Lung microvascular endothelial cell (primary cell): ENCODE data around the gene CTSW. TPM values are rescaled to one million over a fixed set of nuclear protein-coding genes. Genes with fewer than 3 reads are reported as not detected.

Experiments
- DNase-seq, 2 donors: peaks; one replicate each; pipeline versions ENCODE4 v3.0.0 to v3.0.0-alpha.2; 2010; ENCODE audit warnings: low read depth in 2 of 2
- total RNA-seq: library from RNA; depleted of rRNA; stranded (reverse); fragments of >200 nt; gene quantifications from 2 replicates; pipeline ENCODE4 v1.2.1, GENCODE V29; 2014

CTSW gene
- total RNA-seq, 1 donor from 2014 or later: 0.20 TPM

DNA sequence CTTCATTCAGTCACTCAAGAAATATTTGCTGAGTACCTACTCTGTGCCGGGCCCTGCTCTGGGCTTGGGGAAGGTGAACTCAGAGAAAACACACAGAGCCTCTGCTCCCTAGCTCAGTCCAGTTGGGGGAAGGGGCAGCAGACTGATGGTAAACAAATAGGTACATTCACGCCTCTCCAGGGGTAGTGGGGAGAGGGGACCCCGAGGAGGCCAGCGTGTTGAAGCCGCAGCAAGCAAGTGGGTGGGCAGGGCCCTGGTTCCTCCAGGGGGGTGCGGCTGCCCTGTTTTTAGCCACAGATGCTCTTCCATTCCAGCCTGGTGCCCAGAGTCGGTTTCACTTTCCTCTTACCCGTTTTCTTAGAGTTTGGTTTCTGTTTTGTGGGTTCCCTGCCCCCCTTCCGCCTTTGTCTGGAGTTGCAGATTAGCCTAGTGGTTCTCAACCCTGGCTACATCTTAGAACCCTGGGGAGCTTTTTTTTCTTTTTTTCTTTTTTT lies 48.3 kb downstream of the CTSW start:
- no peak for DNase-seq

DNA sequence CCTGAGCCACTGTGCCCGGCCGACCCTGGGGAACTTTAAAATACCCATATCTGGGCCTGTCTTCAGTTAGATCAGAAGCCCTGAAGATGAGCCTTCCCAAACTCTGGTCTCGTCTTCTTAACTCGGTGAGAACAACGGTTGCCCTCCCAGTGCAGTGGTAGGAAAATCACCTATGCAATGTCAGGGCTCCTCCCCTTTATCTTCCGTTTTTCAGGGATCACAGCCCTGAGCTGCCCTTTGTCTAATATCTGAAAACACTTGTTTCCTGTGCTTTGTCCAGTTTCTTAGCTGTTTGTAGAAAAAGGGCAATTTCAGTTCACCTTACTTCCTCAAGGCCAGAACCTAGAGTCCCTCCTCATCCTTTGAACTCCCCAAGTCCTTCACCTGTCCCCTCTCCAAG lies 49.0 kb downstream of the CTSW start:
- DNase-seq: no peak

DNA sequence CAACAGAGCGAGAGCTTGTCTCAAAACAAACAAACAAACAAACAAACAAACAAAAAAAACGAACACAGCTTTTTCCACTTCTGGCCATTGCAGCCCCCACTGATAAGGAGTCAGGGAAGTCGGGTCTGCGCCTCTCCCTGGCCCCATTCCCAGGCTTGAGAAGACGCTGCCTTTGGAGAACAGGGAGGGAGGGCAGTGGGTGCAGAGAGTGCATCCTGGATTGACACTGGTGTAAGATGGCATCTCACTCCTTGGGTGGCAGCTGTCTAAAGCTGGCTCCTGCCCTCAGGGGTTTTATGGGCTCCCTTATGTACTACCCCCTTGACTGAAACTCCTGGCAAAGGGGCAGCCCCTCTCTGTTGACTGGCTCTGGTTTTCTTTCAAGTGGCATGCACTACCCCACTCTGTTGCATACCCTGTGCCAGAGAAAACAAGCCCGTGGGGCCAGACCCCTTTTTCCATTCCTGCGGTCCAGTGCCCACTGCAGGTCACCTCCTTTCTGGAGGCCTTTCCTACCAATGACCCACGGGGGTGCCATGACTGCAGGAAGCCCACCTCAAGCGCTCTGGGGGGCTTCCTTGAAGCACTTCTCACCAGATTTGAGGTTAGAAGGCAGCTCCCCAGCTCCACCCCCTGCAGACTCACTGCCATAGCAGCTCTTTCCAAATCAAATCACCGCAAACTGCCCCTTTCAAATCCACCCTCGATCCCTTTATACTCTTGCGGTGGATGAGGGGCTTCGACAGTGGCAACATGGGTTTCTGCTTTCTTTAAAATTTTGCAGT lies 52.3 kb downstream of the CTSW start:
- DNase-seq: no peak

DNA sequence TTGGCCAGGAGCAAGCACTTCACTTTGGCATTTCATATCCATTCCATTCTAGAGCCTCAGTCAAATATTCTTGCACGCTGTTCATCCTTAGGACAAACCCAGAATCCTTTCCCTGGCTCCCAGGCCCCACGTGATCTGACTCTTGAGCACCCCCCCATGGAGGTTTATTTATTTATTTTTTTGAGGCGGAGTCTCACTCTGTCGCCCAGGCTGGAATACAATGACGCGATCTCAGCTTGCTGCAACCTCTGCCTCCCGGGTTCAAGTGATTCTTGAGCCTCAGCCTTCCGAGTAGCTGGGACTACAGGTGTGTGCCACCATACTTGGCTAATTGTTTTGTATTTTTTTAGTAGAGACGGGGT lies 52.9 kb downstream of the CTSW start:
- DNase-seq: no peak

Other genes with a start within 250 kb of the CTSW start
- 42.9 and 92.5 TPM in 2 replicates for gene SIPA1, start 241.7 kb upstream of the CTSW start, total RNA-seq
- gene RELA, start 216.9 kb upstream of the CTSW start, total RNA-seq: 10.2 and 16.1 TPM in 2 replicates
- gene KAT5, start 167.6 kb upstream of the CTSW start, total RNA-seq: 33.6 and 49.2 TPM in 2 replicates
- gene RNASEH2C, start 159.0 kb upstream of the CTSW start, total RNA-seq: 29.6 and 57.1 TPM in 2 replicates
- 5.2 and 8.3 TPM in 2 replicates for gene AP5B1, start 98.9 kb upstream of the CTSW start, total RNA-seq
- not detected in 2 replicates for gene OVOL1, start 92.8 kb upstream of the CTSW start, total RNA-seq
- under 0.01 and 0.44 TPM in 2 replicates for gene SNX32, start 45.9 kb upstream of the CTSW start, total RNA-seq
- 687 and 848 TPM in 2 replicates for gene CFL1, start 21.7 kb upstream of the CTSW start, total RNA-seq
- gene MUS81, start 19.4 kb upstream of the CTSW start, total RNA-seq: 27.7 and 36.3 TPM in 2 replicates
- gene EFEMP2, start 7.0 kb upstream of the CTSW start, total RNA-seq: 17.7 and 23.2 TPM in 2 replicates
- 145 and 157 TPM in 2 replicates for gene FIBP, start 8.6 kb downstream of the CTSW start, total RNA-seq
- gene CCDC85B, start 10.8 kb downstream of the CTSW start, total RNA-seq: 51.9 and 56.0 TPM in 2 replicates
- gene FOSL1, start 20.6 kb downstream of the CTSW start, total RNA-seq: 0.99 and 3.1 TPM in 2 replicates
- 10.2 and 15.7 TPM in 2 replicates for gene C11orf68, start 39.2 kb downstream of the CTSW start, total RNA-seq
- 91.1 and 103 TPM in 2 replicates for gene DRAP1, start 39.6 kb downstream of the CTSW start, total RNA-seq
- gene TSGA10IP, start 65.6 kb downstream of the CTSW start, total RNA-seq: not detected in 2 replicates
- gene SART1, start 81.9 kb downstream of the CTSW start, total RNA-seq: 25.7 and 30.2 TPM in 2 replicates
- gene EIF1AD, start 122.3 kb downstream of the CTSW start, total RNA-seq: 17.0 and 21.8 TPM in 2 replicates
- gene BANF1, start 122.7 kb downstream of the CTSW start, total RNA-seq: 19.2 and 20.5 TPM in 2 replicates
- 0.20 and 0.22 TPM in 2 replicates for gene CST6, start 132.2 kb downstream of the CTSW start, total RNA-seq
- gene CATSPER1, start 146.6 kb downstream of the CTSW start, total RNA-seq: 0.22 TPM in 1 of 2 replicates, not detected in the other
- gene GAL3ST3, start 169.3 kb downstream of the CTSW start, total RNA-seq: 0.20 and 0.22 TPM in 2 replicates
- gene SF3B2, start 172.5 kb downstream of the CTSW start, total RNA-seq: 57.3 and 63.5 TPM in 2 replicates
- gene PACS1, start 190.4 kb downstream of the CTSW start, total RNA-seq: 17.2 and 22.6 TPM in 2 replicates